ENCODE results near the gene QRSL1.

DNA sequence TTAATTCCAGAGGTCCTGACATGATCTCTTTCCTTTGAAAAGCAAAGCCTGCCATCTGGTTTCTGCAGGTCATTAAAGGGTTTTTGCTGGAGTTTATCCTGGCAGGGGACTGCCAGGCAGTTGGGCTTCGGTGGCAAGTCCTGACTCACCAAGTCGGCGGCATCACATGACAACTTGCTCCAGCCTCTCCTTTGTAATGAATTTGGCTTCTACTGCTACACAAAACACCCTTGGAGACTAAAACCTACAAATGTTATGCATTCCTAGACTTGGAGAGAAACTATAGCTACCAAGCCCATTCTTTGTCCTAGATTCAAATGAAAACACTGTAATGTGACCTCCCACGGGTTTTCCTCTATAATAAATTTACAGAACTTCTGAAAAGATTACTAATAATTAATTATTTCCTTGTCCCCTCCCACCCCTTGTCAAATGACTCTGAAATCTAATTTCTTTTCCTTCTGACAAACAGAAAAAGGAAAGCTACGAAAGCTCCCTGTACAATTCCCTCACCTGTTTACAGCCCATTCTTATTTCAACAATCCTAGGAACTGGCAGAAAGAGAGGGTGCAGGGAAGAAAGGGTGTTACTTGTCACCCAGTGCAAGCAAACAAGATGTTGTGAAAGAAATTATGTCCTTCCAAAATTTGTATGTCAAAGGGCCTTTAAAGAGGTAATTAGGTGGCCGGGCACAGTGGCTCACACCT lies 62.9 kb downstream of the QRSL1 start:
- TF ChIP-seq, protein P1, sequence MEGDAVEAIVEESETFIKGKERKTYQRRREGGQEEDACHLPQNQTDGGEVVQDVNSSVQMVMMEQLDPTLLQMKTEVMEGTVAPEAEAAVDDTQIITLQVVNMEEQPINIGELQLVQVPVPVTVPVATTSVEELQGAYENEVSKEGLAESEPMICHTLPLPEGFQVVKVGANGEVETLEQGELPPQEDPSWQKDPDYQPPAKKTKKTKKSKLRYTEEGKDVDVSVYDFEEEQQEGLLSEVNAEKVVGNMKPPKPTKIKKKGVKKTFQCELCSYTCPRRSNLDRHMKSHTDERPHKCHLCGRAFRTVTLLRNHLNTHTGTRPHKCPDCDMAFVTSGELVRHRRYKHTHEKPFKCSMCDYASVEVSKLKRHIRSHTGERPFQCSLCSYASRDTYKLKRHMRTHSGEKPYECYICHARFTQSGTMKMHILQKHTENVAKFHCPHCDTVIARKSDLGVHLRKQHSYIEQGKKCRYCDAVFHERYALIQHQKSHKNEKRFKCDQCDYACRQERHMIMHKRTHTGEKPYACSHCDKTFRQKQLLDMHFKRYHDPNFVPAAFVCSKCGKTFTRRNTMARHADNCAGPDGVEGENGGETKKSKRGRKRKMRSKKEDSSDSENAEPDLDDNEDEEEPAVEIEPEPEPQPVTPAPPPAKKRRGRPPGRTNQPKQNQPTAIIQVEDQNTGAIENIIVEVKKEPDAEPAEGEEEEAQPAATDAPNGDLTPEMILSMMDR (IDR thresholded peaks at IDR 0.05; ENCODE audit: low read depth, low read length, missing input control): no peak
- TF ChIP-seq JUND (IDR thresholded peaks at IDR 0.05): peak; percentile 19 to 58
- TF ChIP-seq, protein P2, sequence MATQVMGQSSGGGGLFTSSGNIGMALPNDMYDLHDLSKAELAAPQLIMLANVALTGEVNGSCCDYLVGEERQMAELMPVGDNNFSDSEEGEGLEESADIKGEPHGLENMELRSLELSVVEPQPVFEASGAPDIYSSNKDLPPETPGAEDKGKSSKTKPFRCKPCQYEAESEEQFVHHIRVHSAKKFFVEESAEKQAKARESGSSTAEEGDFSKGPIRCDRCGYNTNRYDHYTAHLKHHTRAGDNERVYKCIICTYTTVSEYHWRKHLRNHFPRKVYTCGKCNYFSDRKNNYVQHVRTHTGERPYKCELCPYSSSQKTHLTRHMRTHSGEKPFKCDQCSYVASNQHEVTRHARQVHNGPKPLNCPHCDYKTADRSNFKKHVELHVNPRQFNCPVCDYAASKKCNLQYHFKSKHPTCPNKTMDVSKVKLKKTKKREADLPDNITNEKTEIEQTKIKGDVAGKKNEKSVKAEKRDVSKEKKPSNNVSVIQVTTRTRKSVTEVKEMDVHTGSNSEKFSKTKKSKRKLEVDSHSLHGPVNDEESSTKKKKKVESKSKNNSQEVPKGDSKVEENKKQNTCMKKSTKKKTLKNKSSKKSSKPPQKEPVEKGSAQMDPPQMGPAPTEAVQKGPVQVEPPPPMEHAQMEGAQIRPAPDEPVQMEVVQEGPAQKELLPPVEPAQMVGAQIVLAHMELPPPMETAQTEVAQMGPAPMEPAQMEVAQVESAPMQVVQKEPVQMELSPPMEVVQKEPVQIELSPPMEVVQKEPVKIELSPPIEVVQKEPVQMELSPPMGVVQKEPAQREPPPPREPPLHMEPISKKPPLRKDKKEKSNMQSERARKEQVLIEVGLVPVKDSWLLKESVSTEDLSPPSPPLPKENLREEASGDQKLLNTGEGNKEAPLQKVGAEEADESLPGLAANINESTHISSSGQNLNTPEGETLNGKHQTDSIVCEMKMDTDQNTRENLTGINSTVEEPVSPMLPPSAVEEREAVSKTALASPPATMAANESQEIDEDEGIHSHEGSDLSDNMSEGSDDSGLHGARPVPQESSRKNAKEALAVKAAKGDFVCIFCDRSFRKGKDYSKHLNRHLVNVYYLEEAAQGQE (IDR thresholded peaks at IDR 0.05): peak; percentile 19
- TF ChIP-seq GABPA (IDR thresholded peaks at IDR 0.05 in 1 of 2, conservative IDR thresholded peaks at IDR 0.05 in 1 of 2): no peak
- TF ChIP-seq, protein P3, sequence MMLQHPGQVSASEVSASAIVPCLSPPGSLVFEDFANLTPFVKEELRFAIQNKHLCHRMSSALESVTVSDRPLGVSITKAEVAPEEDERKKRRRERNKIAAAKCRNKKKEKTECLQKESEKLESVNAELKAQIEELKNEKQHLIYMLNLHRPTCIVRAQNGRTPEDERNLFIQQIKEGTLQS (IDR thresholded peaks at IDR 0.05): peak; percentile 25
- TF ChIP-seq YY1 (IDR thresholded peaks at IDR 0.05): peak; percentile 26
- TF ChIP-seq RAD21 (IDR thresholded peaks at IDR 0.05): no peak

All from liver (tissue), 3 donors.